Sigmoid colon (tissue), 7 donors: Measurements from ENCODE around the gene CASKIN1. TPM values are rescaled to one million over a fixed set of nuclear protein-coding genes. Genes with fewer than 3 reads are reported as not detected.

Source experiments
- DNase-seq: peaks from one replicate; pipeline ENCODE4 v3.0.0-alpha.2; 2019
- H3K27ac ChIP-seq, 4 donors: fragments of 200-600 bp; sonication (generic); one replicate each; pipeline ENCODE4 v1.5.1; 2016 to 2019; ENCODE audit warnings: mild to moderate bottlenecking in 1 of 4
- H3K27me3 ChIP-seq, 3 donors: fragments of 200-600 bp; sonication (generic); one replicate each; pipeline ENCODE4 v1.5.1; 2019; ENCODE audit warnings: mild to moderate bottlenecking in 1 of 3
- H3K36me3 ChIP-seq, 4 donors: fragments of 200-600 bp; sonication (generic); one replicate each; pipeline ENCODE4 v1.5.1; 2016 to 2019
- H3K4me1 ChIP-seq, 4 donors: fragments of 200-600 bp; sonication (generic); one replicate each; pipeline ENCODE4 v1.5.1; 2017 to 2019
- H3K4me3 ChIP-seq, 4 donors: fragments of 200-600 bp; sonication (generic); one replicate each; pipeline ENCODE4 v1.5.1; 2017 to 2019; ENCODE audit warnings: mild to moderate bottlenecking in 2 of 4, moderate library complexity in 1 of 4
- H3K9me3 ChIP-seq, 4 donors: fragments of 200-600 bp in 3 of 4; sonication (generic) in 3 of 4; one replicate each; pipeline versions ENCODE4 v1.5.1 to v1.6.1; 2013 to 2019
- EP300 ChIP-seq, 4 donors: sonication (generic); formaldehyde crosslinking; IDR thresholded peaks; one replicate each; pipeline ENCODE4 v1.6.1; 2017; ENCODE audit warnings: antibody characterized with exemption in 4 of 4
- POLR2A ChIP-seq, 2 donors: fragments of 450-650 bp; IDR thresholded peaks; one replicate each; pipeline ENCODE4 v1.6.1; 2016; ENCODE audit warnings: antibody characterized with exemption in 2 of 2, mild to moderate bottlenecking in 2 of 2, moderate library complexity in 2 of 2
- POLR2AphosphoS5 ChIP-seq, 4 donors: sonication (generic); formaldehyde crosslinking; IDR thresholded peaks; one replicate each; pipeline ENCODE4 v1.6.1; 2017; ENCODE audit warnings: antibody characterized with exemption in 4 of 4
- WGBS, 2 donors: extraction: QIAGEN DNeasy Blood & Tissue Kit; methylation state at CpG; one replicate each; pipeline ENCODE4 v1.1.7; 2013; 5-methylcytosine and 5-hydroxymethylcytosine counted together
- intact Hi-C: fragments of 100-400 bp; cut with DNase I; formaldehyde crosslinking; loops from one replicate; pipeline ENCODE4 v1.15.1; 2023
- polyA plus RNA-seq, 3 donors: library from polyadenylated mRNA; stranded (reverse); fragments of 200-250 nt; gene quantifications; one replicate each; pipeline ENCODE4 v1.2.3, GENCODE V29; 2013
- total RNA-seq, 4 donors: library from RNA; depleted of rRNA; stranded (reverse); fragments of >200 nt; gene quantifications; one replicate each; pipeline ENCODE4 v1.1.0, GENCODE V29; 2016
- TF ChIP-seq, protein P1 (sequence below), 4 experiments: fragments of 450-650 bp in 3 of 4; fragments of 200-600 bp in 1 of 4; IDR thresholded peaks; one replicate each; pipeline ENCODE4 v1.5.1; 2016 to 2019; ENCODE audit warnings: antibody characterized with exemption in 4 of 4, mild to moderate bottlenecking in 3 of 4, moderate library complexity in 2 of 4
- donor health status: healthy with polysubstance abuse.
- donor health status: Bipolar disorder and iron deficiency.
- donor health status: healthy.

CASKIN1 gene
- total and polyA plus RNA-seq, 7 donors: under 0.01 to 0.55 (median 0.31) TPM; not detected in 1

- intact Hi-C loops: no loop called here
- no peak for TF ChIP-seq EP300 (IDR thresholded peaks at IDR 0.05)
- peak in 2 of 4 donors; percentile 20 to 29 for TF ChIP-seq POLR2AphosphoS5 (IDR thresholded peaks at IDR 0.05)
- H3K4me1 ChIP-seq: no peaks in the 10 kb centered on the region
- DNase-seq: no peak
- H3K27me3 ChIP-seq: no peaks in the 10 kb centered on the region
- peak overlapping the region in 3 of 4 donors; percentile 12 to 27 (median 22) for H3K4me3 ChIP-seq
- H3K36me3 ChIP-seq: peaks cover 14 to 96% (median 63%) of the 10 kb centered on the region in 4 donors
- 90 to 92% methylated on average over 18 of the region's 18 CpGs for WGBS, 2 donors
- peak overlapping the region in 2 of 4 donors; percentile 33 to 37 for H3K27ac ChIP-seq
- no peaks in the 10 kb centered on the region for H3K9me3 ChIP-seq
Observed at GRCh38 chr16:2170080-2170479, 26.3 kb downstream of the CASKIN1 start.

DNA sequence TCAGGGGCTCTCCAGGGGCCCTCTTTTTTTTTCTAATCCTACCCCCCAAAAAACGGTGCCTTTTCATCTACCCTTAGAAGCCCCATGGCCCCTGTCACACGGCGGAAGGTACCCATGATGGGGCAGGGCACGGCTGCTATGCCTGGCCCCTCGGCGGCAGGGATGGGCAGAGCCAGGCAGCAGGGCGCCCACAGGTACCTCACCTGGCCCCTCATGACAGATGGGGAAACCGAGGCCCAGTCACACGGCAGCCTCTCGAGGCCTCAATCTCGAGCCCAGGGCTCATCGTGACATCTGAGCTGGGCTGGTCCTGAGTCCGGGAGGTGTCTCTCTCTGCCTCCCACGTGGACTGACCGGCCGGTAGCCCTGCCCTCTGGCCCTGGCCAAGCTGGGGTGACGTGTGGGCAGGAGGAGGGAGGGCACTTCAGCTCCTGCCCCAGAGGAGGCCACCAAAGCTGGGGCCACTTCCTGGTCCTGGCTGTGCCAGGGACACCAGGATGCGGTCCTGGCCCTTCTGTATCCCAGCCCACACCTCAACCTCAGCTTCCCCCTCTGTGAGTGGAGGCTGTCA, 29.3 kb downstream of the CASKIN1 start:
- TF ChIP-seq POLR2AphosphoS5 (IDR thresholded peaks at IDR 0.05) (no peak), EP300 (IDR thresholded peaks at IDR 0.05) (no peak), POLR2A (IDR thresholded peaks at IDR 0.05) (no peak)
- TF ChIP-seq, protein P1, sequence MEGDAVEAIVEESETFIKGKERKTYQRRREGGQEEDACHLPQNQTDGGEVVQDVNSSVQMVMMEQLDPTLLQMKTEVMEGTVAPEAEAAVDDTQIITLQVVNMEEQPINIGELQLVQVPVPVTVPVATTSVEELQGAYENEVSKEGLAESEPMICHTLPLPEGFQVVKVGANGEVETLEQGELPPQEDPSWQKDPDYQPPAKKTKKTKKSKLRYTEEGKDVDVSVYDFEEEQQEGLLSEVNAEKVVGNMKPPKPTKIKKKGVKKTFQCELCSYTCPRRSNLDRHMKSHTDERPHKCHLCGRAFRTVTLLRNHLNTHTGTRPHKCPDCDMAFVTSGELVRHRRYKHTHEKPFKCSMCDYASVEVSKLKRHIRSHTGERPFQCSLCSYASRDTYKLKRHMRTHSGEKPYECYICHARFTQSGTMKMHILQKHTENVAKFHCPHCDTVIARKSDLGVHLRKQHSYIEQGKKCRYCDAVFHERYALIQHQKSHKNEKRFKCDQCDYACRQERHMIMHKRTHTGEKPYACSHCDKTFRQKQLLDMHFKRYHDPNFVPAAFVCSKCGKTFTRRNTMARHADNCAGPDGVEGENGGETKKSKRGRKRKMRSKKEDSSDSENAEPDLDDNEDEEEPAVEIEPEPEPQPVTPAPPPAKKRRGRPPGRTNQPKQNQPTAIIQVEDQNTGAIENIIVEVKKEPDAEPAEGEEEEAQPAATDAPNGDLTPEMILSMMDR (IDR thresholded peaks at IDR 0.05): no peak
- H3K36me3 ChIP-seq: peaks cover 0 to 72% (median 40%) of the 10 kb centered on the region in 4 donors
- H3K4me3 ChIP-seq: no peak overlapping the region
- WGBS, 2 donors: 94% methylated on average over 18 of the region's 18 CpGs
- DNase-seq: no peak
- H3K27ac ChIP-seq: no peak overlapping the region
- no peaks in the 10 kb centered on the region for H3K9me3 ChIP-seq
- no peaks in the 10 kb centered on the region for H3K27me3 ChIP-seq
- intact Hi-C loops: no loop called here
- H3K4me1 ChIP-seq: peaks cover 0 to 8% (median 2%) of the 10 kb centered on the region in 4 donors

DNA sequence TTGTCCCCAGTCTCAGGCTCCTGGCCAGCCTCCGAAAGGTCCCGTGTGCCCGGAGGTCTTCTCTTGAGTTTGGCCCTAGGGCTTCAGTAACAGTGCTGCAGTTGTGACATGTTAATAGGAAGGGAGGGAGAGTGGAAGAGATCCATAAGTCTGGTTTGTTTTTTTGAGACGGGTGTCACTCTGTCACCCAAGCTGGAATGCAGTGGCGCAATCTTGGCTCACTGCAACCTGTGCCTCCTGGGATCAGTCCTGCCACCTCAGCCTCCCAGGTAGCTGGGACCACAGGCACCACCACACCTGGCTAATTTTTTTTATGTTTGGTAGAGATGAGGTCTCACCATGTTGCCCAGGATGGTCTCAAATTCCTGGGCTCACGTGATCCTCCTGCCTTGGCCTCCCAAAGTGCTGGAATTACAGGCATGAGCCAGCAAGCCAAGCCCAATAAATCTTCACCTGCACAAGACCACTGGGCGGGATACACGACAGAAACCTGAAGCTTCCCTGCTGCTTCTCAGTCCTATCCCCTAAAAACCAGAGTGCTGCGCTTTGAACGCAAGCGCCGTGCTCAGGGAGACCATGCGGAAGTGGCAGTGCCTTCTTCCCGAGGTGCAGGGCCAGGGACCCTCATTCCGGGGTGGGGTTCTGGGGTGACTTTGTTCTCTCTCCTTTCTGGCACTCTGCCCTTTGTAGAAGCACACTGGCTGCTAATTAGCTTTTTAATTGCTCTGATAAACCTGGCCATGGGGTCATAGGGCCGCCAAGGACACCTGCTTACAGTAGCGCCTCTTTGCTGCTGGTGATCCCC, 29.9 kb downstream of the CASKIN1 start:
- no peak for TF ChIP-seq EP300 (IDR thresholded peaks at IDR 0.05)
- TF ChIP-seq POLR2AphosphoS5 (IDR thresholded peaks at IDR 0.05): no peak
- TF ChIP-seq, protein P1 (IDR thresholded peaks at IDR 0.05): no peak
- no peak for TF ChIP-seq POLR2A (IDR thresholded peaks at IDR 0.05)
- intact Hi-C loops: no loop called here
- no peaks in the 10 kb centered on the region for H3K9me3 ChIP-seq
- peaks cover 0 to 13% (median 8%) of the 10 kb centered on the region in 4 donors for H3K4me1 ChIP-seq
- no peaks in the 10 kb centered on the region for H3K27me3 ChIP-seq
- no peak for DNase-seq
- WGBS, 2 donors: 82 to 93% methylated on average over 17 of the region's 17 CpGs
- no peak overlapping the region for H3K4me3 ChIP-seq
- H3K36me3 ChIP-seq: peaks cover 0 to 65% (median 35%) of the 10 kb centered on the region in 4 donors
- no peak overlapping the region for H3K27ac ChIP-seq

GRCh38 chr16:2165861-2166260, 30.5 kb downstream of the CASKIN1 start:
- intact Hi-C loops: no loop called here
- Histone ChIP-seq H3K9me3 (no peaks in the 10 kb centered on the region), H3K4me1 (peaks cover 0 to 19% (median 13%) of the 10 kb centered on the region in 4 donors), H3K27ac (no peak overlapping the region), H3K36me3 (peaks cover 0 to 59% (median 31%) of the 10 kb centered on the region in 4 donors), H3K4me3 (no peak overlapping the region), H3K27me3 (no peaks in the 10 kb centered on the region)
- no peak for DNase-seq
- TF ChIP-seq, protein P1 (IDR thresholded peaks at IDR 0.05): no peak
- no peak for TF ChIP-seq POLR2A (IDR thresholded peaks at IDR 0.05)
- TF ChIP-seq POLR2AphosphoS5 (IDR thresholded peaks at IDR 0.05): no peak
- no peak for TF ChIP-seq EP300 (IDR thresholded peaks at IDR 0.05)
- 96% methylated on average over 12 of the region's 12 CpGs for WGBS, 2 donors

DNA sequence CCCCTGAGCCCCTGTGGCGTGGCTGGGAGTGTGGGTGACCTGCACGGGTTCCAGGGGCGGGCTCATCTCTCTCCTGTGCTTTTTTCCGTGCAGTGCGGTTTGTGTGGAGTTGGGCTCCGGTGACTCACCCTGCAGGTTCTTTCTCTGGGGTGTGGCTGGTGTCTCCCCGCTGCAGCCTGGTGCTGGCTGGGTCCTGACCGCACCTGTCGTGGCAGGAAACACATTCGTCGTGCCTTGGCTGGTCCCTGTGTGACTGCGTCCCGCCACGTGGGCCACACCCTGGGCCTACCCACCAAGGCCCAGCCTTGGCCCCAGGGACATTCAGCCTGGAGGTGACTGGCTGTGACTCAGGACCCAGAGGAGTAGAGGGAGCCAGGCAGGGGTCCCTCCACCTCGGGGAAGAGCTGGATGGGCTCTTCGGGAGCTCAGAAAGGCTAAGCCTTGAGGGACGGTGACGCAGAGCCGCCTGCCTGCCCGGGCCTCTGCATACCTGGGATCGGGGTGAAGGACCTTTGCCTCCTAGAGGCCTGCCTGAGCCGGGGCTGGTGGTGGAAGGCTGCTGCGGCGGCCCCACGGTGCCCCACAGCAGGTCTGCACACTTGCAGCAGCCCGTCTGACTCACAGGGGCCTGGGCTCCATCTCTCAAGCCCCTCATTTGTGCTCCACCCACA, 33.1 kb downstream of the CASKIN1 start:
- Histone ChIP-seq H3K27ac (peak overlapping the region in 1 of 4 donors; percentile 22), H3K4me1 (peaks cover 0 to 44% (median 39%) of the 10 kb centered on the region in 4 donors), H3K36me3 (peaks cover 0 to 34% (median 26%) of the 10 kb centered on the region in 4 donors), H3K9me3 (no peaks in the 10 kb centered on the region), H3K4me3 (no peak overlapping the region), H3K27me3 (no peaks in the 10 kb centered on the region)
- intact Hi-C loops: no loop called here
- DNase-seq: no peak
- WGBS, 2 donors: 31 to 77% methylated on average over 26 of the region's 26 CpGs
- no peak for TF ChIP-seq POLR2AphosphoS5 (IDR thresholded peaks at IDR 0.05)
